OCI-LY3 (cell line): Measurements from ENCODE around the gene HEG1.

Experiments used
- CTCF ChIP-seq: fragments of 200-600, 300-600 bp; sonication (generic); IDR thresholded peaks from 2 replicates; pipeline ENCODE4 v1.5.1; 2014; ENCODE audit warnings: antibody characterized with exemption, low read length, low read depth
- EZH2phosphoT487 ChIP-seq: fragments of 200-600 bp; shearing (Covaris generic); IDR thresholded peaks from 2 replicates; pipeline ENCODE4 v1.6.1; 2018; ENCODE audit warnings: antibody characterized with exemption, mixed run types, low read depth

GRCh38 chr3:125067225-125067624, 11.4 kb upstream of the HEG1 start:
- TF ChIP-seq CTCF = no peak
- TF ChIP-seq EZH2phosphoT487 = no peak
